WERI-Rb-1 (cell line): ENCODE results near the gene HAUS1.
"Not testable (repeated sequence)": the region's sequence is repeated elsewhere in the genome, so short reads cannot be mapped to it uniquely, and the experiment has no call there.

ENCODE experiments used
- DNase-seq: peaks from one replicate; pipeline ENCODE4 v3.0.0-alpha.2; 2020
- H3K27ac ChIP-seq: fragments of 250-450 bp; sonication (Bioruptor Pico); 2 replicates; pipeline ENCODE4 v1.5.1; 2020; ENCODE audit warnings: mild to moderate bottlenecking, moderate library complexity
- H3K27me3 ChIP-seq: fragments of 250-450 bp; sonication (Bioruptor Pico); 2 replicates; pipeline ENCODE4 v1.5.1; 2021; ENCODE audit warnings: mild to moderate bottlenecking, low read depth, moderate library complexity; ENCODE audit not compliant: insufficient read depth, severe bottlenecking
- H3K36me3 ChIP-seq: fragments of 250-450 bp; sonication (Bioruptor Pico); 2 replicates; pipeline ENCODE4 v1.5.1; 2020; ENCODE audit warnings: mild to moderate bottlenecking, moderate library complexity
- H3K4me3 ChIP-seq: 2 replicates; pipeline ENCODE4 v1.5.1; 2011; ENCODE audit warnings: low read depth, mild to moderate bottlenecking, control low read depth, low read length
- H3K9me3 ChIP-seq: fragments of 250-450 bp; sonication (Bioruptor Pico); 2 replicates; pipeline ENCODE4 v1.5.1; 2021; ENCODE audit warnings: mild to moderate bottlenecking, moderate library complexity; ENCODE audit not compliant: severe bottlenecking
- CTCF ChIP-seq: IDR thresholded peaks from 2 replicates; pipeline ENCODE4 v1.5.1; 2011; ENCODE audit warnings: low read depth, mild to moderate bottlenecking, control low read depth, inconsistent platforms, low read length

HAUS1 gene

GRCh38 chr18:46109386-46109785 is 5.2 kb downstream of the HAUS1 start:
- Histone ChIP-seq H3K9me3 (no peaks in the 10 kb centered on the region), H3K27me3 (no peaks in the 10 kb centered on the region), H3K36me3 (peaks cover 80% of the 10 kb centered on the region), H3K4me3 (no peak overlapping the region), H3K27ac (no peak overlapping the region)
- no peak for TF ChIP-seq CTCF
- DNase-seq, result no peak

GRCh38 chr18:46110406-46110805 is 6.2 kb downstream of the HAUS1 start:
- no peaks in the 10 kb centered on the region for H3K27me3 ChIP-seq
- H3K27ac ChIP-seq, result no peak overlapping the region; the same call in 1 of the 2 replicates
- DNase-seq, result no peak
- H3K9me3 ChIP-seq, result no peaks in the 10 kb centered on the region
- TF ChIP-seq CTCF, result no peak
- H3K36me3 ChIP-seq, result peaks cover 87% of the 10 kb centered on the region
- no peak overlapping the region for H3K4me3 ChIP-seq

- Histone ChIP-seq H3K4me3 (no peak overlapping the region), H3K36me3 (peaks cover 81% of the 10 kb centered on the region), H3K27me3 (no peaks in the 10 kb centered on the region), H3K27ac (no peak overlapping the region), H3K9me3 (no peaks in the 10 kb centered on the region)
- no peak for TF ChIP-seq CTCF
- DNase-seq, result no peak
Observed at GRCh38 chr18:46113751-46114150, 9.6 kb downstream of the HAUS1 start.

- H3K27me3 ChIP-seq, DNase-seq, H3K9me3 ChIP-seq, H3K4me3 ChIP-seq, H3K27ac ChIP-seq: not testable (repeated sequence)
- peaks cover 96% of the 10 kb centered on the region for H3K36me3 ChIP-seq
Observed at GRCh38 chr18:46126625-46127024, 22.4 kb downstream of the HAUS1 start.

- Histone ChIP-seq H3K4me3 (no peak overlapping the region), H3K27ac (no peak overlapping the region), H3K9me3 (no peaks in the 10 kb centered on the region), H3K36me3 (peaks cover 64% of the 10 kb centered on the region), H3K27me3 (no peaks in the 10 kb centered on the region)
- no peak for TF ChIP-seq CTCF
- no peak for DNase-seq
Observed at GRCh38 chr18:46130061-46130460, 25.9 kb downstream of the HAUS1 start.

- not testable (repeated sequence) for H3K4me3 ChIP-seq, DNase-seq, H3K27me3 ChIP-seq, H3K9me3 ChIP-seq, H3K27ac ChIP-seq
- peaks cover 59% of the 10 kb centered on the region for H3K36me3 ChIP-seq
Observed at GRCh38 chr18:46130549-46130948, 26.4 kb downstream of the HAUS1 start.

GRCh38 chr18:46133534-46133933 is 29.3 kb downstream of the HAUS1 start:
- H3K27me3 ChIP-seq, result no peaks in the 10 kb centered on the region
- no peak overlapping the region for H3K27ac ChIP-seq
- H3K4me3 ChIP-seq, result no peak overlapping the region
- no peaks in the 10 kb centered on the region for H3K9me3 ChIP-seq
- H3K36me3 ChIP-seq, result peaks cover 29% of the 10 kb centered on the region
- TF ChIP-seq CTCF, result no peak
- no peak for DNase-seq
